OCI-LY7 (cell line): ENCODE data around the gene PHACTR1. TPM values are rescaled to one million over a fixed set of nuclear protein-coding genes. Genes with fewer than 3 reads are reported as not detected.

ENCODE experiments used
- BruUV-seq: library from RNA; stranded (reverse); fragments of 400-500 nt; replicated peaks from 2 replicates; lab custom pipeline; 2021; lab: Mats Ljungman, UMichigan
- CTCF ChIA-PET: fragments of 300-600 bp; sonication (Branson Sonifier 250); formaldehyde crosslinking; loops from one replicate; lab custom pipeline; 2022; ENCODE audit warnings: antibody characterized with exemption; ENCODE audit not compliant: unreplicated experiment; lab: Charles Lee
- POLR2A ChIA-PET: fragments of 300-600 bp; sonication (Branson Sonifier 250); formaldehyde crosslinking; loops from one replicate; lab custom pipeline; 2022; ENCODE audit warnings: antibody characterized with exemption; lab: Charles Lee
- DNase-seq: peaks from one replicate; pipeline ENCODE4 v3.0.0-alpha.2; 2015; ENCODE audit warnings: low spot score
- H2AFZ ChIP-seq: fragments of 200-600 bp; sonication (generic), shearing (Covaris generic); 2 replicates; pipeline ENCODE4 v1.6.1; 2014; ENCODE audit warnings: mild to moderate bottlenecking, antibody characterized with exemption, low read length, moderate library complexity
- H3K27ac ChIP-seq: fragments of 200-600 bp; sonication (generic); 2 replicates; pipeline ENCODE4 v1.5.1; 2014; ENCODE audit warnings: mixed run types, low read depth, mild to moderate bottlenecking, moderate library complexity, low read length, inconsistent platforms; ENCODE audit not compliant: poor library complexity, severe bottlenecking
- H3K36me3 ChIP-seq: fragments of 200-600 bp; sonication (generic); 2 replicates; pipeline ENCODE4 v1.6.1; 2014; ENCODE audit warnings: mild to moderate bottlenecking, antibody characterized with exemption, low read length, moderate library complexity, mixed read lengths; ENCODE audit not compliant: insufficient read depth
- H3K4me1 ChIP-seq: fragments of 200-600 bp; sonication (generic); 2 replicates; pipeline ENCODE4 v1.5.1; 2014; ENCODE audit warnings: mild to moderate bottlenecking, low read length; ENCODE audit not compliant: insufficient read depth, poor library complexity, severe bottlenecking
- H3K4me2 ChIP-seq: fragments of 200-600 bp; sonication (generic); 2 replicates; pipeline ENCODE4 v1.6.1; 2014; ENCODE audit warnings: mild to moderate bottlenecking, low read length
- H3K4me3 ChIP-seq: fragments of 200-600 bp; sonication (generic); 2 replicates; pipeline ENCODE4 v1.5.1; 2014; ENCODE audit warnings: mild to moderate bottlenecking, low read depth, low read length; ENCODE audit not compliant: poor library complexity, severe bottlenecking
- H3K79me2 ChIP-seq: fragments of 200-600 bp; sonication (generic); 2 replicates; pipeline ENCODE4 v1.6.1; 2016; ENCODE audit warnings: low read depth, mild to moderate bottlenecking, low read length, moderate library complexity, mixed read lengths; ENCODE audit not compliant: insufficient read depth
- H3K9me2 ChIP-seq: fragments of 200-600 bp; sonication (generic); 2 replicates; pipeline ENCODE4 v1.6.1; 2016; ENCODE audit warnings: mild to moderate bottlenecking, low read length, mixed read lengths; ENCODE audit not compliant: insufficient read depth
- H3K9me3 ChIP-seq: fragments of 200-600 bp; sonication (generic); 2 replicates; pipeline ENCODE4 v1.6.1; 2014; ENCODE audit warnings: mild to moderate bottlenecking, mixed run types, low read length, mixed read lengths
- H4K20me1 ChIP-seq: fragments of 200-600 bp; sonication (generic); 2 replicates; pipeline ENCODE4 v1.6.1; 2014; ENCODE audit warnings: mild to moderate bottlenecking, antibody characterized with exemption, low read length, moderate library complexity, mixed read lengths; ENCODE audit not compliant: insufficient read depth
- CTCF ChIP-seq: fragments of 200-600 bp; sonication (generic); conservative IDR thresholded peaks from 2 replicates; pipeline ENCODE4 v1.5.1; 2014; ENCODE audit warnings: mild to moderate bottlenecking, antibody characterized with exemption, low read length, moderate library complexity, mixed read lengths
- EZH2phosphoT487 ChIP-seq: fragments of 200-600 bp; sonication (generic); IDR thresholded peaks from 2 replicates; pipeline ENCODE4 v1.6.1; 2018; ENCODE audit warnings: low read depth, borderline replicate concordance, mild to moderate bottlenecking, mixed run types, antibody characterized with exemption, low read length, moderate library complexity, mixed read lengths
- intact Hi-C: fragments of 100-400 bp; cut with micrococcal nuclease; formaldehyde crosslinking; loops from one replicate; pipeline ENCODE4 v1.10.0; 2022; ENCODE audit not compliant: unreplicated experiment
- total RNA-seq, 2 experiments: library from RNA; depleted of rRNA in 1 of 2; stranded (reverse); fragments of >200 nt in 1 of 2; shearing (Covaris generic) in 1 of 2; gene quantifications; 2 replicates each; pipeline ENCODE4 v1.2.3, GENCODE V29; 2014 to 2022

The PHACTR1 gene
- total RNA-seq, 2 experiments from 2014 or later, result 25.1 to 46.6 TPM

GRCh38 chr6:13302751-13303667 lies 586.4 kb downstream of the PHACTR1 start:
- BruUV-seq, result no TSS peak
- ChIA-PET CTCF (interaction anchor here (0.6 to 0.9 kb wide), 2 partner anchors 8 to 741 kb away, joined by 3 read pairs; no protein-coding TSS in a partner anchor), POLR2A (interaction anchor here (0.5 to 4.9 kb wide), 20 partner anchors 9 to 232 kb away, joined by 3 to 43 read pairs (median 4); partner anchors contain the start of gene TBC1D7)
- Histone ChIP-seq H3K79me2 (no peaks in the 10 kb centered on the region), H4K20me1 (0 out of 2 replicates have a peak, but pooled peaks cover 9% of the 10 kb centered on the region), H3K9me2 (no peaks in the 10 kb centered on the region), H3K4me2 (peak overlapping the region; percentile 58), H3K27ac (peak overlapping the region; percentile 65), H3K9me3 (no peaks in the 10 kb centered on the region), H2AFZ (no peak overlapping the region), H3K4me3 (peak overlapping the region; percentile 14), H3K4me1 (peaks cover 75% of the 10 kb centered on the region), H3K36me3 (peaks cover 53% of the 10 kb centered on the region)
- TF ChIP-seq EZH2phosphoT487 (no peak), CTCF (no peak)
- intact Hi-C loops, result no loop called here
- peak; percentile 33 for DNase-seq

GRCh38 chr6:13303668-13304017 lies 587.1 kb downstream of the PHACTR1 start:
- H3K9me3 ChIP-seq, result no peaks in the 10 kb centered on the region
- H3K79me2 ChIP-seq, result no peaks in the 10 kb centered on the region
- H4K20me1 ChIP-seq, result 0 out of 2 replicates have a peak, but pooled peaks cover 9% of the 10 kb centered on the region
- no peak overlapping the region for H2AFZ ChIP-seq
- peak overlapping the region; percentile 14 for H3K4me3 ChIP-seq
- ChIA-PET CTCF (interaction anchor here (0.6 to 2.1 kb wide), 2 partner anchors 27 to 740 kb away, joined by 3 to 5 read pairs; no protein-coding TSS in a partner anchor), POLR2A (interaction anchor here (0.5 to 4.9 kb wide), 13 partner anchors 8 to 224 kb away, joined by 3 to 43 read pairs (median 6); partner anchors contain the start of gene TBC1D7)
- peak overlapping the region; percentile 65 for H3K27ac ChIP-seq
- peak; percentile 73 for DNase-seq
- TF ChIP-seq CTCF (no peak), EZH2phosphoT487 (no peak)
- peaks cover 69% of the 10 kb centered on the region for H3K4me1 ChIP-seq
- H3K9me2 ChIP-seq, result no peaks in the 10 kb centered on the region
- no TSS peak for BruUV-seq
- H3K36me3 ChIP-seq, result peaks cover 60% of the 10 kb centered on the region
- intact Hi-C loops, result loop anchor here (2.0 kb wide), 1 partner anchor 23 kb away; no protein-coding TSS in a partner anchor
- peak overlapping the region; percentile 58 for H3K4me2 ChIP-seq
